DOHH2 (cell line): ENCODE results near the gene HOXA6.

Experiments
- H3F3A ChIP-seq: fragments of 200-600 bp; sonication (generic), shearing (Covaris generic); 2 replicates; pipeline ENCODE4 v1.6.0; 2016; ENCODE audit warnings: antibody characterized with exemption, mild to moderate bottlenecking; ENCODE audit not compliant: control insufficient read depth, insufficient read depth
- H3K27ac ChIP-seq: fragments of 200-600 bp; sonication (generic); 2 replicates; pipeline ENCODE4 v1.5.1; 2014; ENCODE audit warnings: low read depth, mild to moderate bottlenecking, low read length, moderate library complexity
- H3K27me3 ChIP-seq: fragments of 200-600 bp; sonication (generic); 2 replicates; pipeline ENCODE4 v1.6.1; 2014; ENCODE audit warnings: mild to moderate bottlenecking, low read length, mixed read lengths; ENCODE audit not compliant: control insufficient read depth
- H3K36me3 ChIP-seq: fragments of 200-600 bp; sonication (generic); 2 replicates; pipeline ENCODE4 v1.6.1; 2014; ENCODE audit warnings: mild to moderate bottlenecking, low read length, moderate library complexity, mixed read lengths; ENCODE audit not compliant: control insufficient read depth
- H3K4me1 ChIP-seq: fragments of 200-600 bp; sonication (generic); 2 replicates; pipeline ENCODE4 v1.6.1; 2014; ENCODE audit warnings: mild to moderate bottlenecking, low read length, mixed read lengths; ENCODE audit not compliant: control insufficient read depth
- H3K4me2 ChIP-seq: fragments of 200-600 bp; sonication (generic); 2 replicates; pipeline ENCODE4 v1.6.0; 2014; ENCODE audit warnings: mild to moderate bottlenecking, low read length, moderate library complexity
- H3K4me3 ChIP-seq: fragments of 200-600 bp; sonication (generic); 2 replicates; pipeline ENCODE4 v1.5.1; 2014; ENCODE audit warnings: mild to moderate bottlenecking, low read length, mixed read lengths
- H3K79me2 ChIP-seq: fragments of 200-600 bp; sonication (generic); 2 replicates; pipeline ENCODE4 v1.6.1; 2014; ENCODE audit warnings: mild to moderate bottlenecking, low read length, mixed read lengths; ENCODE audit not compliant: control insufficient read depth
- H3K9me2 ChIP-seq: fragments of 200-600 bp; sonication (generic); replicated peaks from 2 replicates; pipeline ENCODE4 v1.6.1; 2014; ENCODE audit warnings: mild to moderate bottlenecking, low read length, mixed read lengths; ENCODE audit not compliant: control insufficient read depth
- H3K9me3 ChIP-seq: fragments of 200-600 bp; sonication (generic); 2 replicates; pipeline ENCODE4 v1.6.1; 2014; ENCODE audit warnings: antibody characterized with exemption, low read length, mixed read lengths; ENCODE audit not compliant: control insufficient read depth, insufficient read depth
- H4K20me1 ChIP-seq: fragments of 200-600 bp; sonication (generic); 2 replicates; pipeline ENCODE4 v1.6.0; 2014; ENCODE audit warnings: low read depth, mild to moderate bottlenecking, antibody characterized with exemption, low read length, moderate library complexity; ENCODE audit not compliant: control insufficient read depth, insufficient read depth
- CTCF ChIP-seq: fragments of 200-600 bp; sonication (generic); IDR thresholded peaks from one replicate; pipeline ENCODE4 v1.5.1; 2014; ENCODE audit warnings: antibody characterized with exemption, mild to moderate bottlenecking, low read depth, low read length; ENCODE audit not compliant: poor library complexity, severe bottlenecking
- EZH2phosphoT487 ChIP-seq: fragments of 200-600 bp; sonication (generic); IDR thresholded peaks from 2 replicates; pipeline ENCODE4 v1.6.1; 2017; ENCODE audit warnings: borderline replicate concordance, mild to moderate bottlenecking, antibody characterized with exemption, low read length, moderate library complexity, mixed read lengths

The HOXA6 gene

DNA sequence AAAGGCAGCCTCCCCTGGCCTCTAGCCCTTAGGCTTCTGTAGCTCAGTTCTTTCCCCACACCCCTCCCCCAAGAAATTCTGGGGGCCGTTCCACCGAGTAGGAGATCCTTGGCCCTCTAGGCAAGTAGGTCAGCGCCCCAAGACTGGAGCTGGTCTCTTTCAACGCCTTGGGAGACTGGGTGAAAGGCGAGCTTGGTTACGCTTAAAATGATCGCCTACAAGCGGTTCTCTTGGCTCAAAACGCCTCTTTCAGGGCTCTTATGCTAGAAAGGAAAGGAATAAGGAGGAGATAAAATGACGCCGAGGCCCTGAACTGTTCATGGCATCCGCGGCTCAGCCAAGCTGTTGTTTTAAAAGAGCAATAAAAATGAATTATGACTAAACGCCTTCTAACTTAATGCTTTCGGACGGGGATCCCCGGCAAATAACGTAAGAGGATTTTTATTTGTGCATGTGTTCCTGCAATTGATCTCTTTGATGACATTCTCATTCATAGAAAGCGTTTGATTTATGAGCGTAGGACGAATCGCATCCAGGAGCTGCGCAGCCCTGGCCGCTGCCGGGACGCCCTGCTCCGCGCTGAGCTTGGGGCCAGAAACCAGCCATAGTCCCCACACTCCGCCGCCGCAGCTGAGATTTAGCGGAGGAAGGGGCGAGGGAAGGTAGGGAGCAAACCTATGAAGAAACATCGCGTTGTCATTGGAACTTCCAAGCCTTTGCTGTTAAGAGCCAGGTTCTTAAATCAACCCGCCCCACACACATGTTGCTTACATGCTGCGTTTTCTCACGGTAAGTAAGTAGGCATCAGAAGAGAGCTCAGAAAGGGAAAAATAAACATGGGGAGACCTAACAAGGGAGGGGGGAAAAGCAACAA lies 48.8 kb downstream of the HOXA6 start:
- TF ChIP-seq EZH2phosphoT487 = no peak
- no peak for TF ChIP-seq CTCF
- Histone ChIP-seq H3K9me2 (no peaks in the 10 kb centered on the region), H4K20me1 (no peaks in the 10 kb centered on the region), H3F3A (peaks cover 3% of the 10 kb centered on the region; the same call in 1 of the 2 replicates), H3K27me3 (peaks cover 20% of the 10 kb centered on the region), H3K9me3 (no peaks in the 10 kb centered on the region), H3K36me3 (no peaks in the 10 kb centered on the region), H3K4me3 (no peak overlapping the region), H3K4me1 (peaks cover 21% of the 10 kb centered on the region), H3K4me2 (no peak overlapping the region), H3K27ac (no peak overlapping the region), H3K79me2 (peaks cover 15% of the 10 kb centered on the region)

DNA sequence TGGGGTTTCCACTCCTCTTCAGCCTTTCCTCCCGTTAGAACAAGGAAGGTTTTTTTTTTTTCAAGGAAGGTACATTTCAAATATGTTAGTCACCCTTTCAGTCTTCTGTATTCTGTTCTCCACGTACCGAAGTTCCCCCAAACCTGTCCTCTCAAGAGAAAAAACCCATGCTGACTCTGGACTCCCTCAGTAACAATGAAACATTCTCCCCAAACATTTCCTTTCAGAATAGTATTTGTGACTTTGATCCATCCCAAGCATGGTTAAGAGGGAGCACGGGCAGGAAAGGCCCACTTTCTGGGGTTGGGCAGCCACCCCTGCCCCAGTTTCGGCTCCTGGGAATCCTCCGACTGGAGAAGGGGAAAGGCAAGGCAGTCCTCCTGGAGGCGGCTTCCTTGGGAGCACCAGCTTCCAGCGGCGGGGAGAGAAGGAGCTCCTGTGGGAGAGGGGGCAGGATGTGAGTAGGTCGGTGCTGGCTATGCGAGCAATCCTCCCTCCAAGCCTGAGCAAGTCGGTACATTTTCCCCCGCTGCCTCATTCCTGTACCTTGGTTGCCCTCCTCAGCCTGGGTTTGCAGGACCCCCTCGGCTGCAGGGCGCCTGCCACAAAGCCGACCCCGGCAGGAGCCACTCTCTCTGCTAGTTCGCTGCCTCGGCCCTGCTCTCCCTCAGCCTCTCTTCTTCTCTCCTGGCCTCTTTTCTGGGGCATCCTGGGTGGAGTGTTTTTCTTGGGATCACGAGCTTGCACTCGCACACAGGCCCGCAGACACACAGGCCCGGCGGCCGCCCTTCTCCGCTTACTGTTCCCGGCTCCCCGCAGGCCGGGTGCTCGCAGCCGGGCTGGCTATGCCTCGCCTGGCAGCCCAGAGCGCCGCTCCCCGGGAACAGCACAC lies 49.6 kb downstream of the HOXA6 start:
- Histone ChIP-seq H3K79me2 (peaks cover 15% of the 10 kb centered on the region), H3K4me2 (peak overlapping the region; percentile 89), H3K9me3 (no peaks in the 10 kb centered on the region), H3K27me3 (peaks cover 14% of the 10 kb centered on the region), H4K20me1 (no peaks in the 10 kb centered on the region), H3K4me1 (peaks cover 26% of the 10 kb centered on the region), H3K27ac (no peak overlapping the region), H3K9me2 (no peaks in the 10 kb centered on the region), H3K36me3 (no peaks in the 10 kb centered on the region), H3K4me3 (peak overlapping the region; percentile 90), H3F3A (peaks cover 3% of the 10 kb centered on the region; the same call in 1 of the 2 replicates)
- TF ChIP-seq EZH2phosphoT487 (no peak), CTCF (no peak)

DNA sequence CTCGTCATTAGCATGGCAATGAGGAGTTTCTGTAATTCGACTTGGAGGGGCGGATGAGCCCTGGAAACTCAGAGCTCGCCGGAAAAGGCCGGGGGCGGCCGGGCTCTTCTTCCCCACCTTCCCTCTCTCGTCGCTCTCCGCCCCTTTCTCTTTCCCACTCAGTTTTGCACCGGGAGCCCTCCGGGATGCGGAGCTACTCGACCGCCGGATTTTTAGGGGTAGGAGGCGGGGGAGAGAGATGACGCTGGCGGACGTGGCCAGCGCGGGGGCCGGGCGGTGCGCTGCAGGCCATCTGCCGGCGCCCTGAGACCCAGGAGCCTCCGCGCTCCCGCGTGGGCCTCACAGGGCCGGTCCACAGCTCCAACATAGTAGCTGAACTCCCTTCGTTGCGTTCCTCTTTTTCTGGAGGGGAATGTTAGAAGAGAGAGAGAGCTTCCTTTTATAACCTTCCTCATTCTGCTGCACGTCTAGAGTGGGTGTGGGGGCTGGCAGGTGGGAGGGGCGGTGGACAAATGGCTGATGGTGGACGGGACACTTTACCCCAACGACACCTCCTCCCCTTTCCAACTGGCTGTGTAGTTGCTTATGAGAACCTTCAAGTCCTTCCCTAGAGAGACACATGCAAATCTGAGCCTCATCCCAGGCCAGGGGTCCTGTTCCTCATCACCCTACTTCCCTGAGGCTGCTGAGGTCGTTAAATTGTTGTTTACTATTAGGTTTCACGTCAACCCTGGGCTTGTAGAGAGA lies 50.6 kb downstream of the HOXA6 start:
- Histone ChIP-seq H3F3A (peaks cover 3% of the 10 kb centered on the region; the same call in 1 of the 2 replicates), H4K20me1 (no peaks in the 10 kb centered on the region), H3K27me3 (peaks cover 8% of the 10 kb centered on the region), H3K4me1 (peaks cover 35% of the 10 kb centered on the region), H3K4me3 (peak overlapping the region; percentile 90), H3K9me2 (no peaks in the 10 kb centered on the region), H3K27ac (peak overlapping the region; percentile 26), H3K4me2 (peak overlapping the region; percentile 89), H3K79me2 (peaks cover 15% of the 10 kb centered on the region), H3K36me3 (no peaks in the 10 kb centered on the region), H3K9me3 (no peaks in the 10 kb centered on the region)
- TF ChIP-seq CTCF (no peak), EZH2phosphoT487 (no peak)
